GM18909 (cell line): ENCODE results near the gene COBLL1.
"Not testable (repeated sequence)": the region's sequence is repeated elsewhere in the genome, so short reads cannot be mapped to it uniquely, and the experiment has no call there.

ENCODE experiments used
- ATAC-seq: cut with Tn5 transposase; IDR thresholded peaks from one replicate; pipeline ENCODE4 v1.9.1; 2021; ENCODE audit warnings: mild to moderate bottlenecking; ENCODE audit not compliant: unreplicated experiment, poor library complexity

COBLL1 gene

GRCh38 chr2:164734196-164734595 is 107.4 kb downstream of the COBLL1 start:
- no peak for ATAC-seq

GRCh38 chr2:164725542-164725941 is 116.1 kb downstream of the COBLL1 start:
- no peak for ATAC-seq

GRCh38 chr2:164722616-164723338 is 118.8 kb downstream of the COBLL1 start:
- no peak for ATAC-seq

GRCh38 chr2:164721430-164721829 is 120.2 kb downstream of the COBLL1 start:
- no peak for ATAC-seq

GRCh38 chr2:164719996-164720941 is 121.4 kb downstream of the COBLL1 start:
- ATAC-seq = no peak

- no peak for ATAC-seq
These were observed 124.4 kb downstream of the COBLL1 start for GRCh38 chr2:164717000-164717803.

GRCh38 chr2:164714471-164714870 is 127.2 kb downstream of the COBLL1 start:
- ATAC-seq = no peak

- ATAC-seq = peak; percentile 82
These were observed 129.9 kb downstream of the COBLL1 start for GRCh38 chr2:164711766-164712138.

GRCh38 chr2:164710837-164711765 is 130.5 kb downstream of the COBLL1 start:
- peak; percentile 74 for ATAC-seq

GRCh38 chr2:164710252-164710836 is 131.3 kb downstream of the COBLL1 start:
- ATAC-seq = not testable (repeated sequence)

GRCh38 chr2:164706522-164706921 is 135.1 kb downstream of the COBLL1 start:
- no peak for ATAC-seq

- no peak for ATAC-seq
These were observed 136.0 kb downstream of the COBLL1 start for GRCh38 chr2:164705412-164706167.

- no peak for ATAC-seq
These were observed 137.5 kb downstream of the COBLL1 start for GRCh38 chr2:164703915-164704706.

GRCh38 chr2:164701565-164701964 is 140.1 kb downstream of the COBLL1 start:
- no peak for ATAC-seq

- no peak for ATAC-seq
These were observed 141.2 kb downstream of the COBLL1 start for GRCh38 chr2:164700390-164700789.

GRCh38 chr2:164697688-164698461 is 143.7 kb downstream of the COBLL1 start:
- ATAC-seq = peak; percentile 64

- no peak for ATAC-seq
These were observed 145.0 kb downstream of the COBLL1 start for GRCh38 chr2:164696634-164697033.
